ENCODE measurements around the gene CPA5. TPM values are rescaled to one million over a fixed set of nuclear protein-coding genes. Genes with fewer than 3 reads are reported as not detected.

CPA5 gene
- total and polyA plus RNA-seq, 2 experiments from 2014 or later, result not detected

DNA sequence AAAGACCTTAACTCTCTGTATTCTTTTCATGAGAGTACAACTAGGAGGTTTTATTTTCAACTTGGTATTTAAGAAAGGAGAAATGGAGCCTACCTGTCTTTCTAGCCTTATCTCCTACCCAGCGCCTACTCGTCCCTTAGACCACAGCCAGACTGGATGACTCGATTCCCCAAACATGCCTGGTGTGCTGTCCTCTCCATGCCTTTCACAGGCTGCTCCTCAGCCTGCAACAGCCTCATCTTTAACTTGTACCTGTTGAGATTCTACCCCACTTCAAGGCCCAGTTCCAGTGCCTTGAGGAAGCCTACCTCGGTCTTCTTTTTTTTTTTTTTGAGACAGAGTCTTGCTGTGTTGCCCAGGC is 65.1 kb downstream of the CPA5 start:
- ATAC-seq (no peak), DNase-seq (ENCODE audit: low spot score) (no peak)
- no peak for TF ChIP-seq JUNB (IDR thresholded peaks at IDR 0.05; ENCODE audit: unreplicated experiment)
- TF ChIP-seq, protein P1, sequence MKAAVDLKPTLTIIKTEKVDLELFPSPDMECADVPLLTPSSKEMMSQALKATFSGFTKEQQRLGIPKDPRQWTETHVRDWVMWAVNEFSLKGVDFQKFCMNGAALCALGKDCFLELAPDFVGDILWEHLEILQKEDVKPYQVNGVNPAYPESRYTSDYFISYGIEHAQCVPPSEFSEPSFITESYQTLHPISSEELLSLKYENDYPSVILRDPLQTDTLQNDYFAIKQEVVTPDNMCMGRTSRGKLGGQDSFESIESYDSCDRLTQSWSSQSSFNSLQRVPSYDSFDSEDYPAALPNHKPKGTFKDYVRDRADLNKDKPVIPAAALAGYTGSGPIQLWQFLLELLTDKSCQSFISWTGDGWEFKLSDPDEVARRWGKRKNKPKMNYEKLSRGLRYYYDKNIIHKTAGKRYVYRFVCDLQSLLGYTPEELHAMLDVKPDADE (IDR thresholded peaks at IDR 0.05), result no peak
- TF ChIP-seq, protein P2, sequence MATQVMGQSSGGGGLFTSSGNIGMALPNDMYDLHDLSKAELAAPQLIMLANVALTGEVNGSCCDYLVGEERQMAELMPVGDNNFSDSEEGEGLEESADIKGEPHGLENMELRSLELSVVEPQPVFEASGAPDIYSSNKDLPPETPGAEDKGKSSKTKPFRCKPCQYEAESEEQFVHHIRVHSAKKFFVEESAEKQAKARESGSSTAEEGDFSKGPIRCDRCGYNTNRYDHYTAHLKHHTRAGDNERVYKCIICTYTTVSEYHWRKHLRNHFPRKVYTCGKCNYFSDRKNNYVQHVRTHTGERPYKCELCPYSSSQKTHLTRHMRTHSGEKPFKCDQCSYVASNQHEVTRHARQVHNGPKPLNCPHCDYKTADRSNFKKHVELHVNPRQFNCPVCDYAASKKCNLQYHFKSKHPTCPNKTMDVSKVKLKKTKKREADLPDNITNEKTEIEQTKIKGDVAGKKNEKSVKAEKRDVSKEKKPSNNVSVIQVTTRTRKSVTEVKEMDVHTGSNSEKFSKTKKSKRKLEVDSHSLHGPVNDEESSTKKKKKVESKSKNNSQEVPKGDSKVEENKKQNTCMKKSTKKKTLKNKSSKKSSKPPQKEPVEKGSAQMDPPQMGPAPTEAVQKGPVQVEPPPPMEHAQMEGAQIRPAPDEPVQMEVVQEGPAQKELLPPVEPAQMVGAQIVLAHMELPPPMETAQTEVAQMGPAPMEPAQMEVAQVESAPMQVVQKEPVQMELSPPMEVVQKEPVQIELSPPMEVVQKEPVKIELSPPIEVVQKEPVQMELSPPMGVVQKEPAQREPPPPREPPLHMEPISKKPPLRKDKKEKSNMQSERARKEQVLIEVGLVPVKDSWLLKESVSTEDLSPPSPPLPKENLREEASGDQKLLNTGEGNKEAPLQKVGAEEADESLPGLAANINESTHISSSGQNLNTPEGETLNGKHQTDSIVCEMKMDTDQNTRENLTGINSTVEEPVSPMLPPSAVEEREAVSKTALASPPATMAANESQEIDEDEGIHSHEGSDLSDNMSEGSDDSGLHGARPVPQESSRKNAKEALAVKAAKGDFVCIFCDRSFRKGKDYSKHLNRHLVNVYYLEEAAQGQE (IDR thresholded peaks at IDR 0.05; ENCODE audit: unreplicated experiment), result no peak
- TF ChIP-seq NANOG (IDR thresholded peaks at IDR 0.05; ENCODE audit: borderline replicate concordance), result no peak
- TF ChIP-seq STAT1 (IDR thresholded peaks at IDR 0.05; ENCODE audit: unreplicated experiment), result no peak
- TF ChIP-seq CREB1 (CRISPR knock-in tag; IDR thresholded peaks at IDR 0.05; ENCODE audit: low read depth), result no peak
- no peak for TF ChIP-seq ZNF114 (CRISPR knock-in tag; IDR thresholded peaks at IDR 0.05)
- TF ChIP-seq EZH2phosphoT487 (IDR thresholded peaks at IDR 0.05; ENCODE audit: unreplicated experiment), result no peak
- TF ChIP-seq, protein P3, sequence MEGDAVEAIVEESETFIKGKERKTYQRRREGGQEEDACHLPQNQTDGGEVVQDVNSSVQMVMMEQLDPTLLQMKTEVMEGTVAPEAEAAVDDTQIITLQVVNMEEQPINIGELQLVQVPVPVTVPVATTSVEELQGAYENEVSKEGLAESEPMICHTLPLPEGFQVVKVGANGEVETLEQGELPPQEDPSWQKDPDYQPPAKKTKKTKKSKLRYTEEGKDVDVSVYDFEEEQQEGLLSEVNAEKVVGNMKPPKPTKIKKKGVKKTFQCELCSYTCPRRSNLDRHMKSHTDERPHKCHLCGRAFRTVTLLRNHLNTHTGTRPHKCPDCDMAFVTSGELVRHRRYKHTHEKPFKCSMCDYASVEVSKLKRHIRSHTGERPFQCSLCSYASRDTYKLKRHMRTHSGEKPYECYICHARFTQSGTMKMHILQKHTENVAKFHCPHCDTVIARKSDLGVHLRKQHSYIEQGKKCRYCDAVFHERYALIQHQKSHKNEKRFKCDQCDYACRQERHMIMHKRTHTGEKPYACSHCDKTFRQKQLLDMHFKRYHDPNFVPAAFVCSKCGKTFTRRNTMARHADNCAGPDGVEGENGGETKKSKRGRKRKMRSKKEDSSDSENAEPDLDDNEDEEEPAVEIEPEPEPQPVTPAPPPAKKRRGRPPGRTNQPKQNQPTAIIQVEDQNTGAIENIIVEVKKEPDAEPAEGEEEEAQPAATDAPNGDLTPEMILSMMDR (conservative IDR thresholded peaks at IDR 0.05; ENCODE audit: low read depth in 2 of 2), result no peak
- TF ChIP-seq POLR2AphosphoS5 (IDR thresholded peaks at IDR 0.05; ENCODE audit: low read depth), result no peak
- no peak for TF ChIP-seq EZH2 (IDR thresholded peaks at IDR 0.05; ENCODE audit: low read depth, unreplicated experiment)
- TF ChIP-seq, protein P4, sequence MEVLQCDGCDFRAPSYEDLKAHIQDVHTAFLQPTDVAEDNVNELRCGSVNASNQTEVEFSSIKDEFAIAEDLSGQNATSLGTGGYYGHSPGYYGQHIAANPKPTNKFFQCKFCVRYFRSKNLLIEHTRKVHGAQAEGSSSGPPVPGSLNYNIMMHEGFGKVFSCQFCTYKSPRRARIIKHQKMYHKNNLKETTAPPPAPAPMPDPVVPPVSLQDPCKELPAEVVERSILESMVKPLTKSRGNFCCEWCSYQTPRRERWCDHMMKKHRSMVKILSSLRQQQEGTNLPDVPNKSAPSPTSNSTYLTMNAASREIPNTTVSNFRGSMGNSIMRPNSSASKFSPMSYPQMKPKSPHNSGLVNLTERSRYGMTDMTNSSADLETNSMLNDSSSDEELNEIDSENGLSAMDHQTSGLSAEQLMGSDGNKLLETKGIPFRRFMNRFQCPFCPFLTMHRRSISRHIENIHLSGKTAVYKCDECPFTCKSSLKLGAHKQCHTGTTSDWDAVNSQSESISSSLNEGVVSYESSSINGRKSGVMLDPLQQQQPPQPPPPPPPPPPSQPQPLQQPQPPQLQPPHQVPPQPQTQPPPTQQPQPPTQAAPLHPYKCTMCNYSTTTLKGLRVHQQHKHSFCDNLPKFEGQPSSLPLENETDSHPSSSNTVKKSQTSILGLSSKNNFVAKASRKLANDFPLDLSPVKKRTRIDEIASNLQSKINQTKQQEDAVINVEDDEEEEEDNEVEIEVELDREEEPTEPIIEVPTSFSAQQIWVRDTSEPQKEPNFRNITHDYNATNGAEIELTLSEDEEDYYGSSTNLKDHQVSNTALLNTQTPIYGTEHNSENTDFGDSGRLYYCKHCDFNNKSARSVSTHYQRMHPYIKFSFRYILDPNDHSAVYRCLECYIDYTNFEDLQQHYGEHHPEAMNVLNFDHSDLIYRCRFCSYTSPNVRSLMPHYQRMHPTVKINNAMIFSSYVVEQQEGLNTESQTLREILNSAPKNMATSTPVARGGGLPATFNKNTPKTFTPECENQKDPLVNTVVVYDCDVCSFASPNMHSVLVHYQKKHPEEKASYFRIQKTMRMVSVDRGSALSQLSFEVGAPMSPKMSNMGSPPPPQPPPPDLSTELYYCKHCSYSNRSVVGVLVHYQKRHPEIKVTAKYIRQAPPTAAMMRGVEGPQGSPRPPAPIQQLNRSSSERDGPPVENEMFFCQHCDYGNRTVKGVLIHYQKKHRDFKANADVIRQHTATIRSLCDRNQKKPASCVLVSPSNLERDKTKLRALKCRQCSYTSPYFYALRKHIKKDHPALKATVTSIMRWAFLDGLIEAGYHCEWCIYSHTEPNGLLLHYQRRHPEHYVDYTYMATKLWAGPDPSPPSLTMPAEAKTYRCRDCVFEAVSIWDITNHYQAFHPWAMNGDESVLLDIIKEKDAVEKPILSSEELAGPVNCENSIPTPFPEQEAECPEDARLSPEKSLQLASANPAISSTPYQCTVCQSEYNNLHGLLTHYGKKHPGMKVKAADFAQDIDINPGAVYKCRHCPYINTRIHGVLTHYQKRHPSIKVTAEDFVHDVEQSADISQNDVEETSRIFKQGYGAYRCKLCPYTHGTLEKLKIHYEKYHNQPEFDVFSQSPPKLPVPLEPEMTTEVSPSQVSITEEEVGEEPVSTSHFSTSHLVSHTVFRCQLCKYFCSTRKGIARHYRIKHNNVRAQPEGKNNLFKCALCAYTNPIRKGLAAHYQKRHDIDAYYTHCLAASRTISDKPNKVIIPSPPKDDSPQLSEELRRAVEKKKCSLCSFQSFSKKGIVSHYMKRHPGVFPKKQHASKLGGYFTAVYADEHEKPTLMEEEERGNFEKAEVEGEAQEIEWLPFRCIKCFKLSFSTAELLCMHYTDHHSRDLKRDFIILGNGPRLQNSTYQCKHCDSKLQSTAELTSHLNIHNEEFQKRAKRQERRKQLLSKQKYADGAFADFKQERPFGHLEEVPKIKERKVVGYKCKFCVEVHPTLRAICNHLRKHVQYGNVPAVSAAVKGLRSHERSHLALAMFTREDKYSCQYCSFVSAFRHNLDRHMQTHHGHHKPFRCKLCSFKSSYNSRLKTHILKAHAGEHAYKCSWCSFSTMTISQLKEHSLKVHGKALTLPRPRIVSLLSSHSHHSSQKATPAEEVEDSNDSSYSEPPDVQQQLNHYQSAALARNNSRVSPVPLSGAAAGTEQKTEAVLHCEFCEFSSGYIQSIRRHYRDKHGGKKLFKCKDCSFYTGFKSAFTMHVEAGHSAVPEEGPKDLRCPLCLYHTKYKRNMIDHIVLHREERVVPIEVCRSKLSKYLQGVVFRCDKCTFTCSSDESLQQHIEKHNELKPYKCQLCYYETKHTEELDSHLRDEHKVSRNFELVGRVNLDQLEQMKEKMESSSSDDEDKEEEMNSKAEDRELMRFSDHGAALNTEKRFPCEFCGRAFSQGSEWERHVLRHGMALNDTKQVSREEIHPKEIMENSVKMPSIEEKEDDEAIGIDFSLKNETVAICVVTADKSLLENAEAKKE (CRISPR knock-in tag; IDR thresholded peaks at IDR 0.05), result no peak
- TF ChIP-seq ZNF331 (CRISPR knock-in tag; IDR thresholded peaks at IDR 0.05; ENCODE audit: low read depth), result no peak
- Mint-ChIP-seq H3K36me3 (ENCODE audit: low read depth) (no peaks in the 10 kb centered on the region), H3K9me3 (no peaks in the 10 kb centered on the region), H3K27me3 (ENCODE audit: insufficient read depth, low read depth, poor library complexity) (no peaks in the 10 kb centered on the region), H3K27ac (no peak overlapping the region), H3K4me3 (no peak overlapping the region), H3K4me1 (no peaks in the 10 kb centered on the region)
- no peaks in the 10 kb centered on the region for H3K4me1 ChIP-seq (ENCODE audit: insufficient read depth)
- H3K27ac ChIP-seq (ENCODE audit: low read depth), result no peak overlapping the region
- H3K4me3 ChIP-seq, result no peak overlapping the region
- no peaks in the 10 kb centered on the region for H3K27me3 ChIP-seq (ENCODE audit: insufficient read depth)
- no peaks in the 10 kb centered on the region for H3F3A ChIP-seq (replicated peaks; ENCODE audit: low read depth)
- no peak overlapping the region for H3K4me2 ChIP-seq
- H3K36me3 ChIP-seq (ENCODE audit: insufficient read depth), result no peaks in the 10 kb centered on the region
- H3K9me2 ChIP-seq (ENCODE audit: insufficient read depth), result no peaks in the 10 kb centered on the region
- no peaks in the 10 kb centered on the region for H4K20me1 ChIP-seq (replicated peaks; ENCODE audit: insufficient read depth)
- no peaks in the 10 kb centered on the region for H3K79me2 ChIP-seq (replicated peaks; ENCODE audit: insufficient read depth)
- no peak overlapping the region for H2AFZ ChIP-seq

Data from GM23338 (cell line).